H9 (cell line): Measurements from ENCODE around the gene NEGR1. TPM values are rescaled to one million over a fixed set of nuclear protein-coding genes. Genes with fewer than 3 reads are reported as not detected.

Experiments
- DNase-seq: peaks from one replicate; pipeline ENCODE4 v3.0.0-alpha.2; 2017
- H2AFZ ChIP-seq: one replicate; pipeline ENCODE4 v1.6.1; 2013; ENCODE audit warnings: mild to moderate bottlenecking, low read length, control low read depth, moderate library complexity
- H2AK5ac ChIP-seq: 2 replicates; pipeline ENCODE4 v1.6.1; 2013; ENCODE audit warnings: low read length, control low read depth, mixed read lengths; ENCODE audit not compliant: insufficient read length
- H2BK120ac ChIP-seq: one replicate; pipeline ENCODE4 v1.6.1; 2013; ENCODE audit warnings: low read depth, mild to moderate bottlenecking, low read length, control low read depth, inconsistent platforms; ENCODE audit not compliant: poor library complexity, severe bottlenecking
- H2BK12ac ChIP-seq: 2 replicates; pipeline ENCODE4 v1.6.1; 2013; ENCODE audit warnings: low read length, control low read depth, mixed read lengths, low read depth; ENCODE audit not compliant: insufficient read length
- H2BK15ac ChIP-seq: 2 replicates; pipeline ENCODE4 v1.6.1; 2013; ENCODE audit warnings: low read depth, low read length, control low read depth
- H2BK20ac ChIP-seq: one replicate; pipeline ENCODE4 v1.6.1; 2013; ENCODE audit warnings: low read depth, mild to moderate bottlenecking, low read length, control low read depth, inconsistent platforms; ENCODE audit not compliant: poor library complexity, severe bottlenecking
- H2BK5ac ChIP-seq: 2 replicates; pipeline ENCODE4 v1.6.1; 2013; ENCODE audit warnings: low read length, control low read depth, mixed read lengths; ENCODE audit not compliant: insufficient read length
- H3K14ac ChIP-seq: 2 replicates; pipeline ENCODE4 v1.6.1; 2013; ENCODE audit warnings: low read length, control low read depth; ENCODE audit not compliant: insufficient read depth
- H3K18ac ChIP-seq: 2 replicates; pipeline ENCODE4 v1.6.1; 2013; ENCODE audit warnings: low read depth, mild to moderate bottlenecking, mixed read lengths, low read length, control low read depth; ENCODE audit not compliant: insufficient read length
- H3K23ac ChIP-seq: 2 replicates; pipeline ENCODE4 v1.6.1; 2013; ENCODE audit warnings: low read length, control low read depth, mixed read lengths, low read depth; ENCODE audit not compliant: insufficient read length
- H3K23me2 ChIP-seq: 2 replicates; pipeline ENCODE4 v1.6.1; 2013; ENCODE audit warnings: low read depth, mild to moderate bottlenecking, mixed read lengths, low read length, control low read depth; ENCODE audit not compliant: insufficient read length, poor library complexity, severe bottlenecking
- H3K27ac ChIP-seq: 2 replicates; pipeline ENCODE4 v1.5.1; 2013; ENCODE audit warnings: low read length, control low read depth, mixed read lengths, low read depth; ENCODE audit not compliant: insufficient read length
- H3K27me3 ChIP-seq: 2 replicates; pipeline ENCODE4 v1.6.1; 2013; ENCODE audit warnings: low read length, control low read depth, inconsistent platforms; ENCODE audit not compliant: insufficient read depth
- H3K4ac ChIP-seq: 2 replicates; pipeline ENCODE4 v1.6.1; 2013; ENCODE audit warnings: low read depth, mild to moderate bottlenecking, control low read depth, inconsistent platforms, low read length, moderate library complexity
- H3K4me1 ChIP-seq: 2 replicates; pipeline ENCODE4 v1.6.1; 2013; ENCODE audit warnings: low read length, control low read depth, inconsistent platforms; ENCODE audit not compliant: insufficient read depth
- H3K4me2 ChIP-seq: 2 replicates; pipeline ENCODE4 v1.6.1; 2013; ENCODE audit warnings: low read length, control low read depth, mixed read lengths; ENCODE audit not compliant: insufficient read length, insufficient read depth
- H3K56ac ChIP-seq: 2 replicates; pipeline ENCODE4 v1.6.1; 2013; ENCODE audit warnings: low read depth, mild to moderate bottlenecking, mixed read lengths, low read length, control low read depth; ENCODE audit not compliant: insufficient read length
- H3K79me1 ChIP-seq: 2 replicates; pipeline ENCODE4 v1.6.1; 2013; ENCODE audit warnings: low read depth, mild to moderate bottlenecking, moderate library complexity, low read length, control low read depth, inconsistent platforms; ENCODE audit not compliant: insufficient read depth, poor library complexity, severe bottlenecking
- H3K79me2 ChIP-seq: 2 replicates; pipeline ENCODE4 v1.6.1; 2013; ENCODE audit warnings: low read length, control low read depth, inconsistent platforms; ENCODE audit not compliant: insufficient read depth
- H3K9ac ChIP-seq: 2 replicates; pipeline ENCODE4 v1.6.1; 2013; ENCODE audit warnings: low read length, control low read depth, mixed read lengths; ENCODE audit not compliant: insufficient read length; ENCODE audit errors: extremely low read depth
- H3K9me3 ChIP-seq: one replicate; pipeline ENCODE4 v1.6.1; 2013; ENCODE audit warnings: low read depth, low read length, inconsistent platforms; ENCODE audit not compliant: control insufficient read depth
- H3T11ph ChIP-seq: one replicate; pipeline ENCODE4 v1.6.1; 2013; ENCODE audit warnings: mild to moderate bottlenecking, low read length, control low read depth, inconsistent platforms
- H4K20me1 ChIP-seq: one replicate; pipeline ENCODE4 v1.6.1; 2013; ENCODE audit not compliant: control insufficient read depth, insufficient read length, insufficient read depth
- H4K5ac ChIP-seq: 2 replicates; pipeline ENCODE4 v1.6.1; 2013; ENCODE audit warnings: low read depth, mild to moderate bottlenecking, mixed read lengths, low read length, control low read depth; ENCODE audit not compliant: insufficient read length
- H4K8ac ChIP-seq: replicated peaks from 2 replicates; pipeline ENCODE4 v1.6.1; 2013; ENCODE audit warnings: low read length, control low read depth, mixed read lengths, low read depth; ENCODE audit not compliant: insufficient read length
- H4K91ac ChIP-seq: 2 replicates; pipeline ENCODE4 v1.6.1; 2013; ENCODE audit warnings: low read depth, mild to moderate bottlenecking, moderate library complexity, mixed read lengths, low read length, control low read depth; ENCODE audit not compliant: insufficient read length
- H3K27ac Mint-ChIP-seq, 3 experiments: 2 replicates in 2 of 3; 3 replicates in 1 of 3; pipeline ENCODE4 v1.8.0; 2020 to 2021; ENCODE audit warnings: mixed read lengths in 3 of 3, mild to moderate bottlenecking in 1 of 3, moderate library complexity in 1 of 3
- H3K27me3 Mint-ChIP-seq: 2 replicates; pipeline ENCODE4 v1.8.0; 2021; ENCODE audit warnings: low read depth, mild to moderate bottlenecking, moderate library complexity, mixed read lengths
- H3K36me3 Mint-ChIP-seq, 3 experiments: 2 replicates in 2 of 3; 3 replicates in 1 of 3; pipeline ENCODE4 v1.8.0; 2020 to 2021; ENCODE audit warnings: low read depth in 3 of 3, mixed read lengths in 3 of 3; ENCODE audit not compliant: insufficient read depth in 1 of 3
- H3K4me1 Mint-ChIP-seq, 2 experiments: 2 replicates each; pipeline ENCODE4 v1.8.0; 2020; ENCODE audit warnings: mixed read lengths in 2 of 2
- H3K4me3 Mint-ChIP-seq, 2 experiments: 2 replicates in 1 of 2; 3 replicates in 1 of 2; pipeline ENCODE4 v1.8.0; 2020 to 2021; ENCODE audit warnings: mild to moderate bottlenecking in 2 of 2, mixed read lengths in 2 of 2, moderate library complexity in 1 of 2
- H3K9me3 Mint-ChIP-seq, 2 experiments: 2 replicates in 1 of 2; 3 replicates in 1 of 2; pipeline ENCODE4 v1.8.0; 2020; ENCODE audit warnings: mild to moderate bottlenecking in 2 of 2, mixed read lengths in 2 of 2, moderate library complexity in 1 of 2
- WGBS: extraction: QIAGEN DNeasy Blood & Tissue Kit; methylation state at CpG from one replicate; pipeline ENCODE4 v1.1.7; 2013; ENCODE audit warnings: missing lambda C conversion rate, low lambda C conversion rate, mixed read lengths; ENCODE audit not compliant: insufficient read length; ENCODE audit errors: extremely low coverage; 5-methylcytosine and 5-hydroxymethylcytosine counted together
- total RNA-seq: library from RNA; stranded (reverse); gene quantifications from 2 replicates; pipeline ENCODE4 v1.2.1, GENCODE V29; 2021
- TF ChIP-seq, protein P1 (sequence below): fragments of 200-600 bp; sonication (generic); conservative IDR thresholded peaks from 3 replicates; pipeline ENCODE4 v1.8.0; 2021; ENCODE audit warnings: antibody characterized with exemption, mild to moderate bottlenecking

Gene NEGR1
- total RNA-seq, 1 experiment from 2014 or later, result 0.13 TPM

DNA sequence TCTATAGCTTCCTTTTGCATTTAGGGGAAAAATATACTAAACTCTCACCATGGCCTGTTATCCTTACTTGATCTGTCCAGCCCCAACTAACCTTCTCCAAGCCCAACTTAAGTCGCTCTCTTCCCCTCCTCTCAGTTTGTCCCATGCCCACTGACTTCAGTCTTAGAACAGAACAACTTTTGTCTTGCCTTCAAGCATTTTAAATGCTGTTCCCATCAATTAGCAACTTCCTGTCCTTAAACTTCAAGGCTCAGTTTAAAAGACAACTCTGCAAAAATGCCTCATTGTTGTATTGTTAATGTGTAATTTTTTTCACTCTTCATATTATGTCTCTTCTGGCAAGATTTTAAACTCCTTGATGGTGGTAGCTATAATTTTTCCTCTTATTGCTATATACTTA lies 526.9 kb downstream of the NEGR1 start:
- no peak overlapping the region for H2AFZ ChIP-seq
- Mint-ChIP-seq H3K36me3 (peaks cover 0 to under 1% (median 0%) of the 10 kb centered on the region in 3 experiments; a peak in 2 of 7 replicates), H3K4me3 (no peak overlapping the region), H3K27me3 (no peaks in the 10 kb centered on the region), H3K4me1 (peaks cover 12 to 16% of the 10 kb centered on the region in 2 experiments), H3K27ac (peak overlapping the region in 1 of 3 experiments; percentile 0; a peak in 1 of 7 replicates), H3K9me3 (peaks cover under 1 to 2% of the 10 kb centered on the region in 2 experiments; a peak in 4 of 5 replicates)
- H3K23me2 ChIP-seq, result no peaks in the 10 kb centered on the region
- H4K8ac ChIP-seq, result no peak overlapping the region
- no peak overlapping the region for H3K4me2 ChIP-seq
- no peaks in the 10 kb centered on the region for H3K79me2 ChIP-seq
- no peak overlapping the region for H2BK120ac ChIP-seq
- no peaks in the 10 kb centered on the region for H3K27me3 ChIP-seq
- no peak overlapping the region for H3K14ac ChIP-seq
- H3T11ph ChIP-seq, result no peak overlapping the region
- H3K18ac ChIP-seq, result no peak overlapping the region
- no peak overlapping the region for H2BK20ac ChIP-seq
- no peaks in the 10 kb centered on the region for H4K20me1 ChIP-seq
- H3K23ac ChIP-seq, result no peak overlapping the region
- no peak overlapping the region for H2BK15ac ChIP-seq
- H3K4ac ChIP-seq, result no peak overlapping the region
- no peak overlapping the region for H3K27ac ChIP-seq
- TF ChIP-seq, protein P1, sequence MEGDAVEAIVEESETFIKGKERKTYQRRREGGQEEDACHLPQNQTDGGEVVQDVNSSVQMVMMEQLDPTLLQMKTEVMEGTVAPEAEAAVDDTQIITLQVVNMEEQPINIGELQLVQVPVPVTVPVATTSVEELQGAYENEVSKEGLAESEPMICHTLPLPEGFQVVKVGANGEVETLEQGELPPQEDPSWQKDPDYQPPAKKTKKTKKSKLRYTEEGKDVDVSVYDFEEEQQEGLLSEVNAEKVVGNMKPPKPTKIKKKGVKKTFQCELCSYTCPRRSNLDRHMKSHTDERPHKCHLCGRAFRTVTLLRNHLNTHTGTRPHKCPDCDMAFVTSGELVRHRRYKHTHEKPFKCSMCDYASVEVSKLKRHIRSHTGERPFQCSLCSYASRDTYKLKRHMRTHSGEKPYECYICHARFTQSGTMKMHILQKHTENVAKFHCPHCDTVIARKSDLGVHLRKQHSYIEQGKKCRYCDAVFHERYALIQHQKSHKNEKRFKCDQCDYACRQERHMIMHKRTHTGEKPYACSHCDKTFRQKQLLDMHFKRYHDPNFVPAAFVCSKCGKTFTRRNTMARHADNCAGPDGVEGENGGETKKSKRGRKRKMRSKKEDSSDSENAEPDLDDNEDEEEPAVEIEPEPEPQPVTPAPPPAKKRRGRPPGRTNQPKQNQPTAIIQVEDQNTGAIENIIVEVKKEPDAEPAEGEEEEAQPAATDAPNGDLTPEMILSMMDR, result no peak
- H4K5ac ChIP-seq, result no peak overlapping the region
- 0 out of 2 replicates have a peak, but pooled peaks cover 2% of the 10 kb centered on the region for H3K4me1 ChIP-seq
- H2BK5ac ChIP-seq, result no peak overlapping the region
- no peaks in the 10 kb centered on the region for H3K79me1 ChIP-seq
- no CpG with 5 or more reads among the region's 1 CpG for WGBS
- H3K9me3 ChIP-seq, result no peaks in the 10 kb centered on the region
- no peak overlapping the region for H2AK5ac ChIP-seq
- no peak overlapping the region for H3K56ac ChIP-seq
- no peak overlapping the region for H3K9ac ChIP-seq
- no peak overlapping the region for H2BK12ac ChIP-seq
- no peak overlapping the region for H4K91ac ChIP-seq
- DNase-seq, result no peak
